GM21423 (cell line): Measurements from ENCODE around the gene SND1.
"Not testable (repeated sequence)": the region's sequence is repeated elsewhere in the genome, so short reads cannot be mapped to it uniquely, and the experiment has no call there.

Experiments used
- ATAC-seq: cut with Tn5 transposase; IDR thresholded peaks from one replicate; pipeline ENCODE4 v1.9.1; 2021; ENCODE audit warnings: mild to moderate bottlenecking, moderate library complexity; ENCODE audit not compliant: unreplicated experiment

Gene SND1

GRCh38 chr7:127822822-127823508 lies 171.0 kb downstream of the SND1 start:
- no peak for ATAC-seq

DNA sequence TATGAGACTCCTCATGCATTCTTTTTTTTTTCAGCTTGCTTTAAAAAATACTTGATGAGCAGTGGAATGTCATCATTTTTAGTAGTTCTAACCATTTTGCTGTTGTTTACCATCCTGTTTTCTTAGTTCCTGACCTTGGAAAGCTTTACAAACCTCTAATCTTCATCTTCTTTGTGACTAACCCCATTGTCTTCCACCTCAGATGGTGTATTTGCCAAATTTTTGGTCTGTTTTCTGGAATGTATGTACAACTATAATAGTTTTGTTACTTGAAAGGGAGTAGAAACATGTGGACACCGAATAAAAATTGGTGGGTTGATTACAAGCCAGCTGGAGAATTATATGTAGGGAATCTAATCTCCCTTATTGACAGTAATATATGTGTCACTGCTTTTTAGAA lies 172.7 kb downstream of the SND1 start:
- no peak for ATAC-seq

- peak; percentile 86 for ATAC-seq
These were observed 177.0 kb downstream of the SND1 start for GRCh38 chr7:127828843-127829500.

GRCh38 chr7:127831318-127832219 lies 179.6 kb downstream of the SND1 start:
- ATAC-seq, result no peak

DNA sequence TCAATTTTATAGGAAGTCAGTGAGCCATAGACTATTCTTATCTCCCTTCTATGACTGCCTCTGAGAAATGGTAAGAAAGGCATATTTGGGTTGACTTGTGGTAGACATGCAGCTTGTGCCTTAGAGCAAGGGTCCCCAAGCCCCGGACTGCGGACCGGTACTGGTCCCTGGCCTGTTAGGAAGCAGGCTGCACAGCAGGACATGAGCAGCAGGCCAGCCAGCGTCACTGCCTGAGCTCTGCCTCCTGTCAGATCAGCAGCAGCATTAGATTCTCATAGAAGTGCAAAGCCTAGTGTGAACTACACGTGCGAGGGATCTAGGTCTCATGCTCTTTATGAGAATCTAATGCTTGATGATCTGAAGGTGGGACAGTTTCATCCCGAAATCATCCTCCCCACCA lies 180.6 kb downstream of the SND1 start:
- ATAC-seq, result no peak

DNA sequence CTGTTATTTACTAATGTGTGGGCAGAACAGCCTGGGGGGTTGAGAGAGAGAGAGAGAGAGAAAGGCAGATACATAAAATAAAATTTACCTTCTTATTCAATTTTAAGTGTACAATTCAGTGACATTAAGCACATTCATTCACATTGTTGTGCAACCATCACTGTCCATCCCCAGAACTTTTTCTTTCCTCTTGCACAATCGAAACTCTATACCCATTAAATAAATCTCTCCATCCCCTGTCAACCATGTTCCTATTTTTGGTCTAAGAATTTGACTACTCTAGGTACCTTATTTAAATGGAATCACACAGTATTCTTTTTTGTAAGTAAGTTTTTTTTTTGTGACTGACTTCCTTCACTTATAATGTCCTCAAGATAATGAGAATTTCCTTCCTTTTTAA lies 181.6 kb downstream of the SND1 start:
- ATAC-seq, result no peak

DNA sequence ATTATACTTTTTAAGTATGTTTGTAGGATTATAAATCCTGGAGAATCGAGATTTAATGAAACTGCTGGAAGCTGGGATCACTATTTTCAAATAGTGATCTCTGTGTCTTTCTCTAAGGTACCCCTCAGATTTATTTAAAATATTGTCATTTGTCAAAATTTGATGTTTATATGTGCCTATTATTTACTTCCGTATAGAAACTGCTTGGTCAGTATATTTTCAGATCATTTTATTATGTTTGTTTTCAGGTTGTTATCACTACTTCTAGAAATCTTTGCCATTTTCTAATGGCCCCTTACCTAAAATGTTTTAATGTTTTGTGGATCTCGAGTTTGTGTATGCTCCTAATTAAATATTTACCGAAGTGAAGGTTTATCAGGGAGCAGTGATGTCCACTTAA lies 183.7 kb downstream of the SND1 start:
- no peak for ATAC-seq

DNA sequence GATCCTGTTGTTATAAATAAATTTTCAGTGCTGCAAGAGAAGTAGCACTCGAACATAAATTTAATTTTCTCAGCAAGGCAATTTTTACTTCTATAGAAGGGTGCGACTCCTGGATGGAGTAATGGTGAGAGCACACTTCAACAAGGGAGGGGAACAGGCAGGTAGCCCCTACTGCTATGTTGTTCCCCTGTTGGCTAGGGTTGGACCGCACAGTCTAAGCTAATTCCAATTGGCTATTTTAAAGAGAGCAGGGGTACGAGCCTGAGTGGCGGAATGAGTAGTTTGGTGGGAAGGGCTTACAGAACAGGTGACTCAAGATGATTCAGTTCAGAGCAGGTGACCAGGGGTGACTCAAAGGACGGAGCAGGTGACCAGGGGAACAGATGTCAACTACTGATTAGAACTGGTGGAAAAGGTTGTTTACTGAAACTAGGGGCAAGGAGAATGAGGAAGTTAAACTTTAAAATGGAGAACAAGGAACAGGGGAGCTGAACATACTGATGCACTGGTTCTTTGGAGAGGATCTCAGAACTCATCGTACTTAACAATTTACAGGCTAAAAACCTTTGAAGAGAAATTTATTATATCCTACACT lies 185.9 kb downstream of the SND1 start:
- ATAC-seq, result not testable (repeated sequence)

DNA sequence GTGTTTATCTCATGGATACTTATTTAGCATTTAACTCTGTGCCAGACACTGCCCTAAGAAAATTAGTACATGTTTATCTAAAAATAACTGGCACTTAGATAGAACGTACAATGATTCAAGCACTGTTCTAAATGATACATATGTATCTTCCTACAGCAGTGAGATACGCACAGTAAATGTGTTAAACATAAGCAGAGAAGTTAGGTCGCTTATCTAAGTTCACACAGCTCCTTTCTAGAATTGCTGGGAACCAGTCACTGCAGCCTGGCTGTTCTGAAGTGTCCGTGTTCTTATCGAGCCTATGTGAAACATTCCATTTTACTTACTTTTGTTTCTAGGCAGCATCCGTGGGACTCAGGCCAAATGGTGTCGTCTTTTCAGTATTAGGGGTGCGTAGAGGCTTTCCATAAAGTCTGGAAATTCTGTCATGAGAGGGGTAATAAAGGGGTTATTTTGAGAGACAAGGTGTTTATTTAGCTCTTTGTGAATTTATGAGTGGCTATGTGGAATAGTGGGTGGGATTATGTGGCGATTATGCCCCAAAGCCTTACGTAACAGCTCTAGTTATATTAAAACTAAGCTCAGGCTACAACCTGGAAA lies 186.9 kb downstream of the SND1 start:
- no peak for ATAC-seq

DNA sequence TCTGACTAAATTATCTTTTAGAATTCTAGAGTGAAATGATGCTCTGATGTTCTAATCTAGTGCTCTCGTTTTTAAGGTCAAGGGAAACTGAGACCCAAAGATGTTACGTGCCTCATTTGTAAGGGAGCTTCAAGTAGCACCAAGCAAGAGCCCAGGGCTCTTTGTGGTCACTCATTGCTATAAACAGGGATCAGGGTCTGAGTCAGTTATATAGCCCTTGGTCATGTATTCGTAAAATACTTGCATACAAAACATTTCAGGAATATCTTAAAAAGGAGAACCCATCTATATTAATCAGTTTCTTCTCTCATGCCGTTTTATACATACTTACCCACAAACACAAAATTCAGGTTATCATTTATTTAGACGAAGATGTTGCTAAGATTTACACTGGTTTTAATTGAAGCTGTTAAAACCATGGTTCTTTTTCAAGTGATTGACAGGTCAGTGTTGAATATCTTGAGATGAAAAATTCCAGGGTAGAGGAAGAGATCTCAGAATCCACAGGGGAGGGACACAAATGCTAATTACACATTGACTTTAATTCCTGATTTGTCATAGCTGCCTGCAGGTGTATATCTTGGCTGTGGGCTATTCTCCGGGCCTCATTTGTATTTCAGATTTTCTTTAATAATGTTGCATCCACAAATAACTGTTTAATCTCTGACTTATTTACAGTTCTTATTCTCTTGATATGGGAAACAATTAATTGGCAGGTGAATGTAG lies 188.4 kb downstream of the SND1 start:
- no peak for ATAC-seq

DNA sequence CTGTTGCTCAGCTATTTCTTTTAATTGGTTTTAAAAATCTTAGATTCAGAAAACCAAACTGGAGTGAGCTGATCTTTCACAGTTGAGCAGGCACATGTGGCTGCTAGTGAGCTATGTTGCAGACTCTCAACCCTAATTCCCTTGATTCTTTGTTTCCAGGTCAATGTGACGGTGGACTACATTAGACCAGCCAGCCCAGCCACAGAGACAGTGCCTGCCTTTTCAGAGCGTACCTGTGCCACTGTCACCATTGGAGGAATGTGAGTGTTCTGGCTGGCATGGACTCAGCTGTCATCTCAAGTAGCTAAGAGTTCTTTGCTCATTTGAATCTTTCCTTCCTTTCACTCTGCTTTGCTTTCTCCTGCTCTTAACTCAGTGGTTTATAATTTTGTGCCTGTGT lies 192.2 kb downstream of the SND1 start:
- ATAC-seq, result no peak

- no peak for ATAC-seq
These were observed 192.8 kb downstream of the SND1 start for GRCh38 chr7:127844707-127845331.

DNA sequence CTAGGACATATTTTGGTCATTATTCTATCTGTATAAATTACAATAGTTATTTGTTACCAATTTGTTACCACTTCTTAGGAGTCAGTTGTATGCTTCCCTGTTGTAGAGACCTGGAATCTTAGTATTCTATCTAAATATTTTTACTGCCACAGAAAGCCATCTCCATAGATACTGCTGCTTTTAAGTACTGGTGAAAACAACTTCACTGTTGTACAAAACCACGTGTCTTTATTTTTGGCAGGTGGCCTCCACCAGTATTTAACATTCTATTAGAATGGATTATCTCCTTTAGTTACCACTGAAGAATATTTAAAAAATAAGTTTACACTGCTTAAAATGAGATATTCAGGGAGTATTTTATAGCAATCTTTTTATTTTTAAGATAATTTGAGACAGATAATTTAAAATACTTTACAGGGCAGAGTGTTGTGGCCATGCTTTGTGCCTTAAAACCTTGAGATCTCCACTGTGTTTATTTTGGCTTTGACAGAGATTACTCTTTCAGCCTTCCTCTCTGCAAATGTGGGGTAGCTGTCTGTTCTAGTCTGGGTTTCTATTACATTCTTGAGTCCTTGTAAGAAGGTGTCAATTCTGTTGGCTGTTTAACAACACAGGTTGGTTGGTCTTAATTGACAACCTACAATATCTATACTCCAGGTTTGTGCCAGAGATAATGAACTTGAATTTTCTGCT lies 193.7 kb downstream of the SND1 start:
- no peak for ATAC-seq

DNA sequence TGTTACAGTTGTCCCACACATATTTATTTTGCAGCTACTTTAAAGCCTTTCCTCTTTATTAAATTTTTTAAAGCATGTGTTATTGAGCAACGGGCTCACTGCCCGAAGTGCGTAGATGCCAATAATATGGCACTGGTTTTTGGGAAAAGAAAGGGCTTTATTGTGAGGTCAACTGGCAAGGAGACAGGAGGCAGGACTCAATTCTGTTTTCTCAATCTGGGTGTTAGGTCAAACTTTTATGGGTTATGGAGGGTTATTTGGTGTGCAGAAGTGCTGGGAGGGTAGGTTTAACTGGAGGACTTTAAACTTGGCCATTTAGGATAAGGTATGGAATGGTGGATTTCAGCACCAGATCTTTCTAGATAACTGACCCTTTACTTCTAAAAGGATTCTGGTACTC lies 195.6 kb downstream of the SND1 start:
- no peak for ATAC-seq

DNA sequence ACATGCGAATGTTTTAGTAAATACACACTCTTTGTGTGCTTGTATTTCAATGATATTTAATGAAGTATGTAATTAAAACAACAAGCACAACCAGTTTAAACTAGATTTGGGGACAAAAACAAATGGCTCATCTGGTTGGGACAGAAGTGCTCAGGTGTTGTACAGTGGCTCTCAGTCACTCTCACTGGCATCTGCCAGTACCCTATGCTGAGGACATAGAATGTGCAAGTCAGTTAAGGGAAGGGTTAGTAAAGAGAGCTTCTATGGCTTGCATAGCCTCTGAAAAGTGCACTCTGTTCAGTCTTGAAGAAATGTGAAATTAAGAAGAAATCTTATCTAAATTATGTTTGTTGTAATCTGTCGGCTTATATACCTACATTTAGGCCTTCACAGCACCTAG lies 196.2 kb downstream of the SND1 start:
- no peak for ATAC-seq

- no peak for ATAC-seq
These were observed 198.2 kb downstream of the SND1 start for GRCh38 chr7:127850195-127850594.

- ATAC-seq, result no peak
These were observed 202.4 kb downstream of the SND1 start for GRCh38 chr7:127854383-127854782.

DNA sequence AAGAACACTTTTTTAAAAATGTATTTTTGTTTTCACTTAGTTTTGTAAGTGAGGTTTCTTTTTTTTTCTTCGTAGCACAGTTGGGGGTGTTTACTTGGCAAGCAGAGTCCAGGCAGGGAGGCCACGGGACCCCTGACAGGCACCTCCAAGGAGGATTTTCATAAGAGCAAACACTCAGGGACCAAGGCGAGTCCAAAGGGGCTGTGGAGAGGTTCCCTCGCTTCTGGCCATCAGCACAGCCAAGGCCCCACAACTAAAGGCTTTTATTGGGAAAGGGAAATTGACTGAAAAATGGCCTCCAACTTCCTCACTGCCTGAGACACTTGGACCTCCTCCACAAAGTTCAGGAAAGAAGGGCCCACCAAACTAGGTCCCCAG lies 205.5 kb downstream of the SND1 start:
- ATAC-seq, result no peak
